Measurements from ENCODE around the gene TSPAN9.
A peak's percentile ranks its signal among the peaks of the same experiment; 100 is the strongest.

The TSPAN9 gene

DNA sequence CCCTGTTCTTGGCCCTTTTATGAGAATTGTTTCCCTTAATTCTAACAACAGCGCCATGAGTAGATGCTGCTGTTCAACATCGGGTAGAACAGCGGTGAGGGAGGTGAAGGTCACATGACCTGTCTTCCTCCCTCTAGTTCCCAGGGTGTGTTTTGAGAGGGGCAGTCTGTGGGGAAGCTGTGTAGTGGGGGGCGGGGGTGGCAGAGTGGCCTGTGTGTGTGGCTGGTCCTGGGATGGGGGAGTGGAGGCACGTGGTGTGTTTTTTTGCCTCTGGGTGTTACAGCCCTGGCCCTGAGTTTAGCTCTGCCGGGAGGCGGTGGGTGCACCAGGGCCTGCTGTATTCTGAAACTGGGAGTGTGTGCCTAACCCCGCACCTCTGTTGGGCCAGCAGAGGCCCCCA, 202.7 kb downstream of the TSPAN9 start:
- no peak for TF ChIP-seq GATA3 (IDR thresholded peaks at IDR 0.05; ENCODE audit: low read depth, low read length)
- no peak for TF ChIP-seq GATA2 (IDR thresholded peaks at IDR 0.05; ENCODE audit: low read depth, low read length)

DNA sequence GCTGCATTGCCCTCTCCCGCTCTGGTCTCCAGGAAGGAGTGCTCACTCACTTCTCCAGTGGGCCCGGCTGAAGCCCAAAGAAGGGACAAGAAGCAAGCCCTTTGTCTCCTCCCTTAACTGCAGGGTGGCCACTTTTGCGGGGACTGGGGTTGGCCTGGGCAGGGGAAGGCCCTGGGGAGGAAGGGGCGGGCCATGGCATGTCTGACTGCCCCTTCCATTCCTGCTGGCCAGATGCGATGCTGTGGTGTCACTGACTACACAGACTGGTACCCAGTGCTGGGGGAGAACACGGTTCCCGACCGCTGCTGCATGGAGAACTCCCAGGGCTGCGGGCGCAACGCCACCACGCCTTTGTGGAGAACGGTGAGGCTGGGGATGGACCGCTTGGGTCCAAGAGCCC, 203.8 kb downstream of the TSPAN9 start:
- TF ChIP-seq GATA2 (IDR thresholded peaks at IDR 0.05; ENCODE audit: low read depth, low read length), result no peak
- no peak for TF ChIP-seq GATA3 (IDR thresholded peaks at IDR 0.05; ENCODE audit: low read depth, low read length)

GRCh38 chr12:3281588-3282383, 204.6 kb downstream of the TSPAN9 start:
- peak; percentile 25; the same call in 1 of the 2 replicates for TF ChIP-seq GATA2 (IDR thresholded peaks at IDR 0.05; ENCODE audit: low read depth, low read length)
- TF ChIP-seq GATA3 (IDR thresholded peaks at IDR 0.05; ENCODE audit: low read depth, low read length), result no peak

DNA sequence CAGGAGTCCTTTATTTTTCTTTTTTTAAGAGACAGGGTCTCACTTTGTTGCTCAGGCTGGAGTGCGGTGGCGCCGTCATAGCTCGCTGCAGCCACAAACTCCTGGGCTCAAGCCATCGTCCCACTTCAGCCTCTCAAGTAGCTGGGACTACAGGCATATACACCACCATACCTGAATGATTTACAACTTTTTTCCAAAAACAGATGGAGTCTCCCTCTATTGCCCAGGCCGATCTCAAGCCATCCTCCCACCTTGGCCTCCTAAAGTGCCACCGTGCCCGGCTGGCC, 205.1 kb downstream of the TSPAN9 start:
- no peak for TF ChIP-seq GATA3 (IDR thresholded peaks at IDR 0.05; ENCODE audit: low read depth, low read length)
- no peak for TF ChIP-seq GATA2 (IDR thresholded peaks at IDR 0.05; ENCODE audit: low read depth, low read length)

DNA sequence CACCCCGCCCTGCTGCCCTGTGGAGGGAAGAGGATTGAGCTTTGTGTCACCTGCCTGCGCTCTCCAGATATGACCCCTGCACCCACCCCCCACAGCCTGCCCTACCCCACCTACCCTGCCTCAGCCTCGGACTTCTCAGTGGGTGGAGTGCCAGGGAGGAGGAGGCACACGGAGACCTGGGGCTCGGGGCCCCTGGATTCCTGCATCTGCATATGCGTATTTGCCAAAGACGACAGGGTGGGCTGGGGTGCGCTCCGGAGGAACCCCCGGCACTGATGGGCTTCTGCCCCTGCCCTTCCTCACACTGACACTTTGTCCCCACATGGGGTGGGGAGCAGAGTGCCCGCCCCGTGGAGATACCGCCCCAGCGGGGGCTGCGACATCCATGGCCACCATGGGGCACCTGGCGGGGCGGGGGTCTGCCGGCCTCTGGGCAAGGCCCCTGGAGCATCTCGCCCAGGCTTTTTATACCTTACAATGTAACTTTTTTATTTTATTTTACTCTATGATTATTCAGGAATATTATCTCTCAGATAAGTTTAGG, 206.0 kb downstream of the TSPAN9 start:
- TF ChIP-seq GATA3 (IDR thresholded peaks at IDR 0.05; ENCODE audit: low read depth, low read length) (no peak), GATA2 (IDR thresholded peaks at IDR 0.05; ENCODE audit: low read depth, low read length) (no peak)

GRCh38 chr12:3284405-3284804, 207.2 kb downstream of the TSPAN9 start:
- TF ChIP-seq GATA2 (IDR thresholded peaks at IDR 0.05; ENCODE audit: low read depth, low read length) (no peak), GATA3 (IDR thresholded peaks at IDR 0.05; ENCODE audit: low read depth, low read length) (no peak)

DNA sequence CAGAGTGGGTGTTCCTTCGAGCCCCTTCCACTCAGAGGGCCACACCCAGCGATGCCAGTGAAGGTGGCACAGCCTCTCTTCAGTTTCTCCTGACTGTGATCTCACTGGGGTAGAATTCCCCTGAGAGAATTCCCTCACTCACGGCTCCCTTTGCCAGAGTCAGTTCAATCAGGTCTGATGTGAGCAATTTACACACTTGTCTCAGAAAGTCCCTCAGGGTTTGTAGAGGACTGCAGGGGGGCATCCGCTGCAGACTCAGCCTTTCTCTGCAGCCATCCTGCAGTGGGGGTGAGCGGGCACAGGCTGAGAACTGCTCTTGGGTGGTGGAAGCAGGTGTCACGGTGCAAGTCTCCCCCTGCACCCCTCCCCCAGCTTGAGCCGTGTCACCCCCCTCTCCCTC, 208.4 kb downstream of the TSPAN9 start:
- no peak for TF ChIP-seq GATA2 (IDR thresholded peaks at IDR 0.05; ENCODE audit: low read depth, low read length)
- TF ChIP-seq GATA3 (IDR thresholded peaks at IDR 0.05; ENCODE audit: low read depth, low read length), result no peak

- TF ChIP-seq GATA3 (IDR thresholded peaks at IDR 0.05; ENCODE audit: low read depth, low read length) (no peak), GATA2 (IDR thresholded peaks at IDR 0.05; ENCODE audit: low read depth, low read length) (peak; percentile 42; the same call in 1 of the 2 replicates)
Observed at GRCh38 chr12:3288690-3289089, 211.5 kb downstream of the TSPAN9 start.

DNA sequence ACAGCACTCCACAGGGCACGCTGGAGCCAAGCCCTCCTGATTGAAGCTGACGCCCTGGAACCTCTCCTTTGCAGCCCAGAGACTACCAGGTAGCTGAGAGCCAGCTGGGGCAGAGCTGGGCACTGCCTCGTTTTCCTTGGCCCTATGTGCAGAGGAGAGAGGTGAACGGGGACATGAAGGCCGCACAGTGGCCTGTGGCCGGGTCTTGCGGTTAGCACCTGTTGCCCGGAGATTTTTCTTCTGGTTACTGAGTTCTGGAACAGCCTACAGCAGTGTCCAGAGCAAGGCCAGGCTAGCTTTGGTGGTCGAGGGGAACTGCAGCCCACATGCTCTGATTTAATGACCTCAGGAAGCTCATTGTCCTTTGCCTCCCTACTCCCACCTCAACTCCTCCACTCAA, 212.5 kb downstream of the TSPAN9 start:
- no peak for TF ChIP-seq GATA3 (IDR thresholded peaks at IDR 0.05; ENCODE audit: low read depth, low read length)

GRCh38 chr12:3291939-3292338, 214.8 kb downstream of the TSPAN9 start:
- TF ChIP-seq GATA2 (IDR thresholded peaks at IDR 0.05; ENCODE audit: low read depth, low read length) (no peak), GATA3 (IDR thresholded peaks at IDR 0.05; ENCODE audit: low read depth, low read length) (no peak)

- TF ChIP-seq GATA2 (IDR thresholded peaks at IDR 0.05; ENCODE audit: low read depth, low read length) (no peak), GATA3 (IDR thresholded peaks at IDR 0.05; ENCODE audit: low read depth, low read length) (no peak)
Observed at GRCh38 chr12:3292677-3293412, 215.7 kb downstream of the TSPAN9 start.

DNA sequence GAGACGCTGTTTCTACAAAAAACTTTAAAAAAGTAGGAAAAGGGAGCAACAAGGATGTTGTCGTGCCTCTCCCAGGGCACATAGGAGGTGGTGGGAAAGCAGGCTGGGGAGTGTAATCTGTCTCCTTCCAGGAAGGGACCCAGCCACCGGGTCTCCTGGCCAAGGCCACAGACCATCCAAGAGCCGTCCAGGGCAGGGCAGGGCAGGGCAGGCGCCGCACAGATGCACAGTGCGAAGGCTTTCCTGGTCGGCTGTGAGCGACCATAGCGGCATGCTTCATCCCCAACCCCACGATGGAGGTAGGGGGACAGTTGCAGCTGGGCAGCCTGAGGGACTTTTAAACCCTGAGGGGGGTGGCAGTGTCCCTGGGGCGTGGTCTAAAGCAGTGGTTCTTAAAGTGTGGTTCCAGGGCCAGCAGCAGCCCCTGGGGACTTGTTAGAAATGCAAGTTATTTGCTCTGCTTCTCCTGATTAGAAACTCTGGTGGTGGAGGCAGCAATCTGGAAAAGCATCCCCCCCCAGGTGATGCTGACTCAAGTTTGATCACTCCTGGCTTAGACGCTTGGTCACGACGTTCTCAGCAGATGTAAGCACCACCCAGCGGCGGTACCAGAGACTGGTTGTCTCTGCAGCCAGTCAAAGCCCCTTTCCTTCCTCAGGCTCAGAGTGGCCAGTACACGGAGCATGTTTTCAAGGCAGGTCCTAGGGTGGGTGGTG, 216.4 kb downstream of the TSPAN9 start:
- TF ChIP-seq GATA2 (IDR thresholded peaks at IDR 0.05; ENCODE audit: low read depth, low read length) (no peak), GATA3 (IDR thresholded peaks at IDR 0.05; ENCODE audit: low read depth, low read length) (no peak)

DNA sequence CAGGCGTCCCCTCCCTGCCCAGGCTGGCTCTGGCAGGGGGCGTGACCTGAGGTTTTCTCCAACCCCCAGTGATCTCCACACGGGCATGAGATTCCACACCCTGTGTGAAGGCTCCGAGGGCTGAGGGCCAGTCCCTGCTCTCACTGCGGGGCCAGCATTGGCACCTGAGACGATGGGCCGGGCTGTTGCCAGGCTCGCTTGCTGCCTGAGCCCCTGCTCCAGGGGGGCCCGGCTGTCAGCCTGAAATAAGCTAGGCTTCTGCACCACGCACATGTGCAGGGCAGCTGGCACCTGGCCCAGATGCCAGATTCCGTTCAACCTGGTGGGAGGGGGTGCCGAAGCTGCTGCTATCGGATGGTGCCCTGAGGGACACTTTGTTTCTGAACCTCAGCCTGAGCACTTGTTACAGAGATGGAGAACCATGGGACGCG, 217.3 kb downstream of the TSPAN9 start:
- no peak for TF ChIP-seq GATA3 (IDR thresholded peaks at IDR 0.05; ENCODE audit: low read depth, low read length)
- peak; percentile 73 for TF ChIP-seq GATA2 (IDR thresholded peaks at IDR 0.05; ENCODE audit: low read depth, low read length)

DNA sequence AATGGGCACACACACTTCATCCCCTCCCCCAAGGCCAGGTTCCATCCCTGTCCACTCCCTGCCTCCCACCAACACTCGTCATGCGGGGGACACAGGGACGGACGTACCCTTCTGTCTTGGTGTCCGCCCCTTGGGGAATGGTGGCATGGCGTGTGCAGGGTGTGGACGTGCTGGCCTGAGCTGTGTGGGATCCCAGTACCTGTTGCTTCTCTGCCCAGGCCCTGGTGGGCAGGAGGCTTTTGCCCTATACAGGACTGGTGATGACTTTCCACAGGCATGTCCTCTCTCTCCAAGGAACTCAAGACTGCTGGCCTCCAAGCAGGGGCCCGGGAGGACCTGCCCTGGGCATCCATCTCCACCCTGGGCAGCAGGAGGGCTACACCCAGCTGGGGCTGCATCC, 218.0 kb downstream of the TSPAN9 start:
- TF ChIP-seq GATA3 (IDR thresholded peaks at IDR 0.05; ENCODE audit: low read depth, low read length) (no peak), GATA2 (IDR thresholded peaks at IDR 0.05; ENCODE audit: low read depth, low read length) (no peak)

Measured in SH-SY5Y (cell line).